Activated T-cell treated with anti-CD3 and anti-CD28 coated beads for 48 hours (primary cell): ENCODE measurements around the gene TFPT.

Experiments
- DNase-seq: peaks from one replicate; pipeline ENCODE4 v3.0.0-alpha.2; 2020; ENCODE audit warnings: low read depth

TFPT gene

DNA sequence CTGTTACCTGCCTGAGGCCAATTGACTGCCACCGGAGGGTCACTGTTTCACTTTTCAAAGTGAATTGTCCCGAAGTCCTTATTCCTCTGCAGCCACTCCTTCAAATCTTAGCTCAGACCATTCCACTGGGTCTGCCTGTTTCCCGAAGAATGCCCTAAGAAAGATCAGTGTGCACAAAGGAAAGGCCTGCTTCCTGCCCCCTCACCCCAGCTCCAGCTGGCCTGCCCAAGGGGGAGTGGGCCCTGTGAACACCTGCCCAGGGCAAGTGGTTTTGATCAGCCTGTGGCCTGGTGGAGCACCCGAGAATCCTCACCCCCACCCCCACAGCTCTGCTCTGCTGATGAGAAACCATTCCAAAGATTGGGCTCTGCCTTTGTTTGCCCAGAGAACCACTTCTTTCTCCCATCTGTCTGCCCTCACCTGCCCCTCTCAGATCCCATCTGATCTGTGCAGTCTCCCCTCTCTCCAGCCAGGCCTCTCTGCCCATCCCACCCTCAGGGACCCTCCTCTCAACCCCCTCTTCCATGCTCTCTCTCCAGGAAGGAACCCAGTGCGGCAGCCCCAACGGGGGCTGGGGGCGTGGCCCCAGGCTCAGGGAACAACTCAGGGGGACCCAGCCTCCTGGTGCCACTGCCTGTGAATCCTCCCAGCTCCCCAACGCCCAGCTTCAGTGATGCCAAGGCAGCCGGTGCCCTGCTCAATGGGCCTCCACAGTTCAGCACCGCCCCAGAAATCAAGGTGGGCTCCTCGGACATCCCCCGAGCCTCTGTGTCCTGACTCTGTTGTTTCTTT lies 33.8 kb upstream of the TFPT start:
- DNase-seq: no peak

DNA sequence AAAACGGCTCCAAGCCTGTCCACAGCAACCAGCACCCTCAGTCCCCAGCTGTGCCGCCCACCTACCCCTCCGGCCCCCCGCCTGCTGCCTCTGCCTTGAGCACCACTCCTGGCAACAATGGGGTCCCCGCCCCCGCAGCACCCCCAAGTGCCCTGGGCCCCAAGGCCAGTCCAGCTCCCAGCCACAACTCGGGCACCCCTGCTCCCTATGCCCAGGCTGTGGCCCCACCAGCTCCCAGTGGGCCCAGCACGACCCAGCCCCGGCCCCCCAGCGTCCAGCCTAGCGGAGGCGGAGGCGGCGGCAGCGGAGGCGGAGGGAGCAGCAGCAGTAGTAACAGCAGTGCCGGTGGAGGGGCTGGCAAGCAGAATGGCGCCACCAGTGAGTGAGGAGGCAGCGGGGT lies 32.7 kb upstream of the TFPT start:
- no peak for DNase-seq

DNA sequence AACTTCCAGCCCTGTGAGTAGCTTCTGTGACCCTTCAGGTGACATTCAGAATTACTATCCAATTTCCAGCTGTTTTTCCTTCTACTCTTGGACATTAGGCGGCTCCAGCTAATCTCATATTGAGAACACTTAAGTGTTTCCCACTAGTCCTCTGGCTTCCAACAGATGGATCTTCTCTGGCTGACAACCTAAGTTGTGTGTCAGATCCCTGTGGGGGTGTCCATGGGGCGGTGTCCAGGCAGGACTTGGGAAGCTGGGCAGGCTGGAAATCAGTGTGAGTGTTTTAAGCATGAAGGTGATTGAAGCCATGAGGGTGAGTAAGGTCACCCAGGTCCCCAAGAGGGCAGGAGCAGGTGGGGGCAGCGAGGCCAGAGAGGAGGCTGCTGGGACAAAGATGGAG lies 32.2 kb upstream of the TFPT start:
- no peak for DNase-seq

DNA sequence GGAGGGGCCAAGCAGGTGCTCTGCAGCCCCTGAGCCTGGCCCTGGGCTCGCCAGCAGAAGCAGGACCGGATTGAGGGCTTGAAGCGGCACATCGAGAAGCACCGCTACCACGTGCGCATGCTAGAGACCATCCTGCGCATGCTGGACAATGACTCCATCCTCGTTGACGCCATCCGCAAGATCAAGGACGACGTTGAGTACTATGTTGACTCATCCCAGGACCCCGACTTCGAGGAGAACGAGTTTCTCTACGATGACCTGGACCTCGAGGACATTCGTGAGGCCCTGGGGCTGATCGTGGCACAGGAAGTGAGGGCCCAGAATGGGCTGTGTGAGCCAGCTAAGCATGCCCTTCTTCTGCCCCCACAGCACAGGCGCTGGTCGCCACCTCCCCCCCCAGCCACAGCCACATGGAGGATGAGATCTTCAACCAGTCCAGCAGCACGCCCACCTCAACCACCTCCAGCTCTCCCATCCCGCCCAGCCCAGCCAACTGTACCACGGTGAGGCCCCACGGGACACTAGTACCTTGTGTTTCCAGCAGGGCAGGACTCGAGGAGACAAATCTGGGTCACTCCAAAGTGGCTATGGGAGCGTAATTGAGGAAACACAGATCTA lies 30.2 kb upstream of the TFPT start:
- DNase-seq: no peak

DNA sequence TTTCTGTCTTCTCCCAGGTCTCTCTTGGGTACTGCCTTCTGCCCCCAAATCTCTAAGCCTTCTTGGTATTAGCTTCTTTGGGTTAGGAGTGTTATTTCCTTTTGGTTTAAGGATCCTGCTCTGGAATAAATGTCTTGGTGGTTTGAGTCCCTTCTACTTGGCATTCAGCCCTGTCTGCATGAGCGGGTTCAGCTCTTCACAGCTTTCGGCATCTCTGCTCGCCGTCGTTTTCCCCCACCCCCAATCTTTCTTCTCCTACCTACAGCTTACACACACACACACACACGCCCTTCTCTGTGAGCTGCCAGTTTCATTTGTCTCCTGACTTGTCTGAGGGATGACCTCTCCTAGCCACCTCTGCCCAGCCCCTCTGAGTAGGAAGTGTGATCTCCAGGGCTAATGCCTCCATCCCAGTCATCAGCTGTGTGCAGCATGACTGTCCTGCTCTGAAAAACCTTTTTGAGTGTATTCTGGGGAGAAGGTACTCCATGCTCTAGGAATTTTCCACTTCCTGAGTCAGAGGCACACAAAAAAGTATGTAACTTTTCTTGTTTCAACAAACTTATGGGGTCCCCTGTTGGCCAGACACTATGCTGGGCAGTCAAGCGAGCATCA lies 26.8 kb upstream of the TFPT start:
- no peak for DNase-seq

DNA sequence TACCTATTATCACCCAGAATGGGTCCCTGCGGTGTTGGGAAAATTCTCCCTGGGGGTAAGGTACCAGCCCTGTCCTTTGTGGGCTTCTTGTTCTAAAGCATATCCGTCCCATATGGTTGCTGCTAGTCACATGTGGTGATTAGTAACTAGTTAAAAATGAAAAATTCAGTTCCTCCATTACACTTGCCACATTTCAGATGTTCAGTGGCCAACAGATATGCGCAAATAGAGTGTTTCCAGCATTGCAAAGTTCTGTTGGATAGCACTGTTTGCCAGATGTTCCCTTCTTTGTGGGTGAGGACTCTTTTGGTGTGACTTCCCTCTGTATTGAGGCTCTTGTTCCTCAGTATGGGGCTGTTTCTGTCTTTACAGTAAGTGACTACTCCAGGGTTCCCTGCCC lies 25.9 kb upstream of the TFPT start:
- DNase-seq: no peak

DNA sequence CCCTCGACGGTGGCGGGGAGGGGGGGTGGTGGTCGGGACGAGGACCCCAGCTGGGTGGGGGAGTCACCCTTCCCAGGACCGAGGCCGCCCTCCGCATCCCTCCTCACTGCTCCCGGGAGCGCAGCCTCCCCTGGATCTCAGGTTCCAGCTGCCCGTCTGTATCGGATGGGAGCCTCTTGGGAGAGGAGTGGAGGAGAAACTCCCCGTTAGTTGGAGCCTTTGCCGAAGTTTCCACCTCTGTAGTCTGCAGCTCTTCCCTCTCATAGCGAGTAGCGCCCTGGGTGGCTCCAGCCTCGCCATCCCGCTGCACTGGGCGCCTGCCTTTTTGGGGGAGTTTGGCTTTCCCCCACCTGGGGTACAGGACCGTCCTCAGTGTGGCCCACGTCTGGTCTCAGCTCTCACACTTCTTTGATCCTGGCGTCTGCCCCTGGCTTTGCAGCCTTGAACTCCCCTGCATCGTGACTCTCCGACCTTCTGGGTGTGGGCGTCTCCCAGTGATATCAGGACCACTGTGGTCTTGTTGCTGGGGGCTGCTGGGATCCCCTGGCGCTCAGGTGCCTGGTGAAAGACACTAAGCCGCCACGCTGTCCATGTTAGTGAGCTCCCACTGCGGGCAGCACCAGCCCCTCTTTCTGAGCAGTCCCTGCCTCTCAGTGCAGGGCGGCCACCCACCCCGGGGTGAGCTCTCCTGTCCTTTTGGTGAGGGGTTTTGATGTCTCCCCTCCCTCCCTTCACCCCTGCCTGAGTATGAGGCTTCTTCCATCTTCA lies 23.2 kb upstream of the TFPT start:
- DNase-seq: no peak

DNA sequence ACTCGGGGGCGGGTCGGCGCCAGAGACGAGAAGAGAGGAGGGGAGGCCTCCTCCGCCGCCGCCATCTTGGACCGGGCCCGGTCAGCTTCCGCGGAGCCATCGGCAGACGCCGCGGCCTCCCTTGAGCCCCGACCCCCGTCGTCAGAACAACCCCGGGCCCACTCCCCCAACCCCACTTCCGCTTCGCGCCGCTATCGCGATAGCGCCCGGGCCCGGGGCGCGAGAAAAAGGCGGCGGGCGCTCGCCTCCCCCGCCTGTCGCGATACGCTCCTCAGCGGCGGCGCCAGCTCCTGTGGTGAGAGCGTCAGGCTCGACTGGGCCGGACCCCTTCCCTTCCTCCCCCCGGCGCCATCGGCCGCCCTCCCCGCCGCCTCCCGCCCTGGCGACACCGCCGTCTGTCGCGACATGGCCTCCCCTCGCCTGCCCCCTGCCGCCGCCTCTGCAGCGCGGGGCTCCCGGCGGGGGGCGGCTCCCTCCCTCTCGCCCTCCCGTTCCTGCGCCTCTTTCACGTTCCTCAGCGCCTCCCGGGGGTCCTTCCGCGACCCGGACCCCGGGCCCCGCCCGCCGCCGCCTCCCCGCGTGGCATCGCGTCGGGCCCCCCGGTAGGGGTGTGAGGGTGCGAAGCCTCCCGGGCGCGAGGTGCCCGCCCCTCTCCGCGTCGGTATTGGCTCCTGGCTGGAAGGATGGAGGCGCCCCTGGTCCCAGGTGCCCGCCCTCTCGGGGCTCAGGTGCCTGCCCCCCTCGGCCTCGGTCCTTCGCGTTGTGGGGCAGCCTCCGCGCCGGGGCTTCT lies 22.4 kb upstream of the TFPT start, which contains the start of gene CNOT3:
CNOT3 (plus strand) TSS at position 64 of the 790 bp plus-strand sequence. CDS start 5,217 bp downstream, outside the sequence.
- no peak for DNase-seq

DNA sequence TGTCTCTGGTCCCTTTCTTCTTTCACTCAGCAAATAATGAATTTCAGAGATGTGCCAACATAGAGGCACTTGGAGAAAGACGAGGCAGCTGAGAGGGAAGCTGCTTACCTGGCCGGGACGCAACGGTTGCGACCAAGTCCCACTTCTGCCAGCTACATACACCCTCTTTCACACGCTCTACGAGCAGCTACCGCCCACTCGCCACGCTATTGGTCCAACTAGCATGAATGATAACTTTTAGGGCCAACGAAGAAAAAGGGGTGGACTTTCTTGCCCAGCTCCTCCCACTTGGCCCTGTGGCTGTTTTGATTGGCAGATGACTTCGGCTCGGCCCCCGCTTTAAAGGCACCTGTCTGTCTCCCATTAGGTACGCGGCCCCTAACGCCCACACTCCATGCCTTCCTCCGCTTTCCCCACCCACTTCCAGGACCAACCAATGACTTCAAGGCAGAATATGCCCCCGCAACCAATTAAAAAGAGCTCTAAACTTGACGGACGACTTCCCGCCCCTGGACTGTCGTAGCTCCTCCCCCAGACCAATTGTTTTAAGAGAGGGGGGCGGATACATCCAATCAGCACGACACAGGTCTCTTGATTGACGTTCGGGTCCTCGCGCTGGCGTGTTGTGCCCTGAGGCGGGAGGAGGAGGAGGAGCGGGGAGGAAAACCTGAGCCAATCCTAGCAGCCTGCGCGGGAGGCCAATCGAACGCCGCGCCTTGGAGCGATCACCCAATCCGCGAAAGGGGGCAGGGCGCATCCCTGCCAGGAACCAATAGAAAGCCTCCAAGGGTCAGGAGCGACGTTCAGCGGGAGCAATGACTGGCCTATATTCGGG lies 21.6 kb upstream of the TFPT start:
- DNase-seq: peak; percentile 98

DNA sequence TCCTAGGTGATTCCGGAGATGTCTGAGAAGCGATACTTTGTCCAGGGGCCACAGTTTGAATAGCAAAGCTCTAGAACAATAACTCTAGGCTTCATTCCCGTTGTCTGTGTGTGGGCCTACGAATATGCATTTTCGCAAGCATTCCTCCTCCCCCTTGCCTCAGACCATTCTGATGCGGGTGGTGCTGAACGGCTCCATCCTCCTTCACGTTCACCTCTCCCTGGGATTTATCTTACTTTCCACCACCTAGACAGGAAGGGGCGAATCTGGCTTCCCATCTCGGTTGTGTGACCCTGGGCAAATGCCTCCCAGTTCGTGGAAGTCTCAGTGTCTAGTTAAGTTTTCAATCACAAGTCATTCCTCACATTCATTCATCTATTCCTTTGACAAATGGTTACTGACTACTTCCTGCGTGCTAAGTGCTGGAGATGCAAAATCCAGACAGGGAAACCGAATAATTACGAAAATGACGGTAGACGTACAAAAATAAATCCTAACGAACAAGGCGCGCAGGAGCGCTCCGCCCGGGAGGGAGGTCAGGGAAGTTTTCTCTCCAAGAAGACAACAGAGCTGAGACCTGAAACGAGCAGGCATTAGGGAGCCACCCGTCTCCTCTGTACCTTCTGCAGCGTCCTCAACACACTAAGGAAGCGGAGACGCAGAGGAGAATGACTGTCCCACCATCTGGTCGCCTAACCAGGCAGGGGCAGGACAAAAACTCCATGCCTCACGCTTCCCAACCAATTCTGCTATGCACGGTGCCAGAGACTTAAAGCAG lies 20.8 kb upstream of the TFPT start:
- DNase-seq: no peak

DNA sequence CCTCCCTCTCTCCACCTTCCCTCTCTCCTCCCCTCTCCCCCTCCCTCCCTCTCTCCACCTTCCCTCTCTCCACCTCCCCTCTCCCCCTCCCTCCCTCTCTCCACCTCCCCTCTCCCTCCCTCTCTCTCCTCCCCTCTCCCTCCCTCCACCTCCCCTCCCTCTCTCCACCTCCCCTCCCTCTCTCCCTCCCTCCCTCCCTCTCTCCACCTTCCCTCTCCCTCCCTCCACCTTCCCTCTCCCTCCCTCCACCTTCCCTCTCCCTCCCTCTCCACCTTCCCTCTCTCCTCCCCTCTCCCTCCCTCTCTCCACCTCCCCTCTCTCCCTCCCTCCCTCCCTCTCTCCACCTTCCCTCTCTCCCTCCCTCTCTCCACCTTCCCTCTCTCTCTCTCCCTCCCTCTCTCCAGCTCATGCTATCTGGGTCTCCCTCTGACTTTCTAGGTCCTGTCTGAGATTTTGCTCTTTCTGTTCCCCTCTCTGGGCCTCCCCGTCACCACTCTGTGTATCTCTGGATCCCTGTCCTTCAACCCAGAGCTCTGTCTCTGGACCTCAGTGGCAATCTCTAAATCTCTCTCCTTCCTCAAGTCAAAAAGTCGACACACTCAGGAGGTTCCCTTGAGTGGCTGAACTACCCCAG lies 18.6 kb upstream of the TFPT start:
- DNase-seq: no peak

DNA sequence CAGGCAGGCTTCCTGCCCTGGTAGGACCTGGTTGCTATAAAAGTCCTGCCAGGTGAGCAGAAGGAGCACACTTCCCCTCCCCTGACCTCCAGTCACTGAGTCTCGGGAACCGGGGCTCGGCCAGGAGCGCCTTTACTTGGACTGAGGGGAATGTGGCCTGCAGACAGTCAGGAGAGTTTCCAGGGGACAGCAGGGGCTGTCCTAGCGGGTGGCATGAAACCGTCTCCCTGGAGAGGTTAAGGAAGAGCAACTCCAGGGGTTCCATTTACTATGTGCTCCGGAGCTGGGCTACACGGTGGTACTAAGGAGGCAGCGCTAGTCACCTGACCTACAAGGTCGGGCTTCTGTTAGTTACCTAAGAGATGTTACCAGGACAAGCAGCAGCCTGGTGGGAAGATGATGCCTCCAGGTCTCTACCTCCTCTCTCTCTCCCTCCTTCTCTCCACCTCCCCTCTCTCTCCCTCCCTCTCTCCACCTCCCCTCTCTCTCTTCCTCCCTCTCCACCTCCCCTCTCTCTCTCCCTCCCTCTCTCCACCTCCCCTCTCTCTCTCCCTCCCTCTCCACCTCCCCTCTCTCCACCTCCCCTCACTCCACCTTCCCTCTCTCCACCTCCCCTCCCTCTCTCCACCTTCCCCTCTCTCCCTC lies 18.0 kb upstream of the TFPT start:
- no peak for DNase-seq

DNA sequence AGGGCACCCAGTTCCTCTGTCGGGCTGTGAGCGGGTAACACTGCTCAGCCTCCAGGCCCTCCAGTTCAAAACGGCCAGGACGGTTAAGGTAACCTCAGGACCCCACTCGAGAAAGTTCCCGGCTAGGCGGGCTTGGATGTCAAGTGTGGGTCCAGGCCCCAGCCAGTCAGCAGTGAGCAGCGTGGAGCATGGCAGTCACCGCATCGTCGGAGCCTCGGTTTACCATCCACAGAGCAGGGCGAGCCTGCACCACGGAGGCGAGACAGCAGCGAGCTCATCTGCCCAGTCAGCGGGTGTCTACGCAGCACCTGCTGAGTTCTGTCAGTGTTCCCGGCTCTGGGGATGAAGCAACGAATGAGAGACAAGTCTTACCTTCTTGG lies 14.2 kb upstream of the TFPT start:
- DNase-seq: no peak

DNA sequence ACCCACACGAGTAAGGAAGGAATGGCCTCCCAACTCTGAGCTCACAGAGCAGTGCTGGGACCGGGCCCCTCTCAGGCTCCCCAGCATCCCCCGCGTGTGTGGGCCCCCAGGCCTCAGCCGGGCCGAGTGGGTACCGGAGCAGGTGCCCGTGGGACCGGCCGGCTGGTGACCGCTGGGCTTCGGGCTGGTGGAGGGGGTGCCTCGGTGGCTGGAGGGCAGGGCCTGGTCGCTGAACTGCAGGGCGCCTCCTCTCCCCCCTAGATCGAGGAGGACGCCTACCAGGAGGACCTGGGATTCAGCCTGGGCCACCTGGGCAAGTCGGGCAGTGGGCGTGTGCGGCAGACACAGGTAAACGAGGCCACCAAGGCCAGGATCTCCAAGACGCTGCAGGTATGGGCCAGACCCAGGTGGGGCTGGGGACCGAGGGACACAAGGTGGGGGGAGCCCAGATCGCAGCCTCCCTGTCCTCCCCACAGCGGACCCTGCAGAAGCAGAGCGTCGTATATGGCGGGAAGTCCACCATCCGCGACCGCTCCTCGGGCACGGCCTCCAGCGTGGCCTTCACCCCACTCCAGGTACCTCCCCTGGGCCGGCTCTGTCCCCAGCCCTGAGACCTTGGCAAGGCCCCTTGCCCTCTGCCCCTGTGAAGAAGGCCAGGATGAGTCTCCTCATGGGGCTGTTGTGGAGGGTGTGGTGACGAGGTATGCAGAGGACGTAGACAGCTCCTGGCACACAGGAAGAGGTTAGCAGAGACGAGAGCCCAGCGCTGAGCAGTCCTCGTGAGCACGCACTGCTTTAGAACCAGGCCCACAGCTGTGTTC lies 13.5 kb upstream of the TFPT start:
- DNase-seq: no peak

DNA sequence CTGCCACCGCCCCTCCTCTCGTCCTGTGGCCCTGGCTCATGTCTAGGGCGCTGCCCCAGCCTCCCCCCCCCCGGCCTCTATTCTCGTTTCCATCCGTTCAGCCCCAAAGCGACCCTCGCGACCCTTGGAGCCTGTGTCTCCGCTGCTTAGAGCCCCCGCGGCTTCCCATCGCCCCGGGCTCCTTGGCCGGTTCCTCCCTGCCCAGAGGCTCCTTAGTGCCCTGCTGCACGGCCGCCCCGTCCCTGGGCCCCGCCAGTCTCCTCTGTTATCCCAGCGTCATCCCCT lies 12.9 kb upstream of the TFPT start:
- no peak for DNase-seq

DNA sequence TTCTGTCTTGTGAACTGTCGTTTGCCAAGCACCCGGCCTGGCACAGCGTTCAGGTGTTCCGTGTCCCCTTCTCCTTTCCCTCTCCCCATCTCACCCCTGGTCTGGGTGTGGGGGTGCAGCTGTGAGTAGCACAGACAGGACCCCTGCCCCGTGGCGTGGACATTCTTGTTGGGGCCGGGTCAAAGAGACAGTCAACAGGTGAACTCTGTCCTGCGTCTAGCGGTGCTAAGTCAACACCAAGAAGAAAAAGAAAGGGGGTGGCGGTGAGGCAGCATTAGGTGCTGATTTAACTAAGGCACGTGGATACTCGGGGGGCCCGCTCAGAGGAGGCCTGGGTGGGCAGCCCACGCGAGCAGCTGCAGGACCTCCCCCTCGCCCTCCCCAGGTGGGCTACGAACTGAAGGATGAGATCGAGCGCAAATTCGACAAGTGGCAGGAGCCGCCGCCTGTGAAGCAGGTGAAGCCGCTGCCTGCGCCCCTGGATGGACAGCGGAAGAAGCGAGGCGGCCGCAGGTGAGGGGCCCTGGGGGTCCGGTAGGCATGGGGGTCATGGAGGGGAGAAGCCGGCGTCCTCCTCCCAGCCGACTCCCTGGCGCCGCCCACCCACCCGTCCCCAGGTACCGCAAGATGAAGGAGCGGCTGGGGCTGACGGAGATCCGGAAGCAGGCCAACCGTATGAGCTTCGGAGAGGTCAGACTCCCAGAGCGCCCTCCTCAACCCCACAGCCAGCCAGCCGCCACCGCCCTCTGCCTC lies 12.4 kb upstream of the TFPT start:
- no peak for DNase-seq

DNA sequence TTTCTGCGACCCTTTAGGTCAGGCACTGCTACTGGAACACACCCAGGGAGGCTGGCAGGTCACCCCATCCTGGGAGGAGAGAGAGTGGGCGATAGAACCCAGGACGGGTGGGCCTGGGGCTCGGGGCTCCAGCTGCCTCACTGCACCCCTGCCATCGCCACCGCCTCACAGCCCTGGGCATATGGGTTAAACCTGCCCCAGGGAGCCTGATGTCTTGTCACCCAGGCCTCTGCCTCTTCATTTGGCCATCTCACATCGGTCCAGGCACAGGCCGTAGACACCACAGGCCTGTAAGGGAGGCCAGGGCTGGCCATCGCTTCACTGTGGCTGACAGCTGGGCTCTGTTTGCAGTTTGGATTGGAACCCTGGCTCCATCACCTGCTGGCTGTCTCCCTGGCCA lies 10.3 kb upstream of the TFPT start:
- DNase-seq: no peak

DNA sequence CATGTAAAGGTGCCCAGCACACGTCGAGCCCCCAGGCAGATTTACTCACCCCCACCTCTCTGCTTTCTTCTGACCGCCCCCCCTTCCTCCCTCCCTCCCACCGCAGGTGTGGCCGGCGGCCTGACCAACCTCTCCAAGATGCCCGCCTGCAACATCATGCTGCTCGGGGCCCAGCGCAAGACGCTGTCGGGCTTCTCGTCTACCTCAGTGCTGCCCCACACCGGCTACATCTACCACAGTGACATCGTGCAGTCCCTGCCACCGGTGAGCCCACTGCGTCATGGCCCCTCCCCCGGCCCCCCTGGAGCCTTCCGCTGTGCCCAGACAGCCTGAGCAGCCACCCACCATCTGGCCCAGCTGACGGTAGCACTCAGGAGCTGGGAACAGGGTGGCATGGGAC lies 8.9 kb upstream of the TFPT start:
- no peak for DNase-seq
